SK-N-SH treated with all-trans-retinoic acid at 6 μM for 48 hours (cell line): ENCODE results near the gene CDCA7L.

Experiments used
- CREB5 ChIP-seq: fragments of 250-450 bp; sonication (Bioruptor Pico); IDR thresholded peaks from 2 replicates; pipeline ENCODE4 v1.5.1; 2020; ENCODE audit warnings: low read depth, mild to moderate bottlenecking, moderate library complexity
- ESRRG ChIP-seq: fragments of 250-450 bp; sonication (Bioruptor Pico); IDR thresholded peaks from 2 replicates; pipeline ENCODE4 v1.6.1; 2021; ENCODE audit warnings: mild to moderate bottlenecking
- PATZ1 ChIP-seq: fragments of 250-450 bp; sonication (Bioruptor Pico); IDR thresholded peaks from 2 replicates; pipeline ENCODE4 v1.8.0; 2020; ENCODE audit warnings: mild to moderate bottlenecking, moderate library complexity, borderline replicate concordance
- PPARA ChIP-seq: fragments of 250-450 bp; sonication (Bioruptor Pico); IDR thresholded peaks from 2 replicates; pipeline ENCODE4 v1.5.0; 2020; ENCODE audit warnings: mild to moderate bottlenecking, borderline replicate concordance
- RARB ChIP-seq: fragments of 250-450 bp; sonication (Bioruptor Pico); IDR thresholded peaks from 2 replicates; pipeline ENCODE4 v1.8.0; 2021; ENCODE audit warnings: mild to moderate bottlenecking, moderate library complexity
- TCF4 ChIP-seq: fragments of 250-450 bp; sonication (Bioruptor Pico); IDR thresholded peaks from 2 replicates; pipeline ENCODE4 v1.8.0; 2021; ENCODE audit warnings: mild to moderate bottlenecking, moderate library complexity, borderline replicate concordance
- TOX ChIP-seq: fragments of 250-450 bp; sonication (Bioruptor Pico); IDR thresholded peaks from 2 replicates; pipeline ENCODE4 v1.8.0; 2021; ENCODE audit warnings: mild to moderate bottlenecking, moderate library complexity, borderline replicate concordance
- ZNF70 ChIP-seq: fragments of 450-650 bp; formaldehyde crosslinking; IDR thresholded peaks from 2 replicates; pipeline ENCODE4 v1.5.0; 2020; ENCODE audit warnings: mild to moderate bottlenecking, moderate library complexity
- ZNF8 ChIP-seq: fragments of 450-650 bp; formaldehyde crosslinking; IDR thresholded peaks from 2 replicates; pipeline ENCODE4 v1.5.0; 2020; ENCODE audit warnings: mild to moderate bottlenecking, moderate library complexity

- no peak for TF ChIP-seq TOX (CRISPR knock-in tag)
- TF ChIP-seq PPARA (CRISPR knock-in tag) = no peak
- no peak for TF ChIP-seq ZNF70 (CRISPR knock-in tag)
- no peak for TF ChIP-seq PATZ1 (CRISPR knock-in tag)
- TF ChIP-seq ESRRG (CRISPR knock-in tag) = no peak
- no peak for TF ChIP-seq CREB5
- TF ChIP-seq TCF4 (CRISPR knock-in tag) = no peak
- no peak for TF ChIP-seq RARB
- TF ChIP-seq ZNF8 = no peak
Measured at GRCh38 chr7:21923658-21924057, 22.0 kb downstream of the CDCA7L start.
